ENCODE data around the gene PNPLA3. TPM values are rescaled to one million over a fixed set of nuclear protein-coding genes. Genes with fewer than 3 reads are reported as not detected.

The PNPLA3 gene
- total and polyA plus RNA-seq, 9 of the 15 experiments (the other 6 are each of a cell fraction or from before 2014, with no cell fraction given) = 0.20 to 0.48 (median 0.38) TPM; not detected in 6

DNA sequence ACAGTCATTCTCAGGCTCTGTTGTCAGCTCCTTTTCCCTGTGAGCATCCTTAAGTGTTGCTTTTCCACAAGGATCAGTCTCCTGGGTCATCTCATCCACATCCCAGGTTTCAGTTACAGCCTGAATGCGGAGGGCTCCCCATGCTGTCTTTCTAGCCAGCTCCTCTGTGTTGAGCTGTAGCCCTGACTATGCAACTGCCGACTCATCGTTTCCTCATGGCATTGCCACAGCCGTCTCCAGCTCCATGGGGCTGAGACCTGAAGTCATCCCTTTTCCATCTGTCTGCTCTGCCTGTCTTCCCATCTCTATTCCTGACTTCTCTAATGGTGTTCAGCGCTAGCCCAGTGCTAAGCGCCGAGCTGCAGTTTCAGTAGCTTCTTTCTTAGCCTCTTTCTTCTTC, 43.5 kb downstream of the PNPLA3 start:
- Histone ChIP-seq H3K79me2 (ENCODE audit: control insufficient read depth, insufficient read depth, low read length) (peaks cover 6% of the 10 kb centered on the region; the same call in 2 of the 3 replicates), H3K9ac (ENCODE audit: insufficient read depth in 1 of 2, low read depth in 2 of 2, low read length in 2 of 2) (no peak overlapping the region; a peak in 1 of 4 replicates)

More for the DNA sequence above, 43.5 kb downstream of the PNPLA3 start:
- TF ChIP-seq ZNF316 (IDR thresholded peaks at IDR 0.05) = peak; percentile 93
- TF ChIP-seq C11orf30 (IDR thresholded peaks at IDR 0.05; ENCODE audit: low read depth) = peak; percentile 89
- TF ChIP-seq, protein P1, sequence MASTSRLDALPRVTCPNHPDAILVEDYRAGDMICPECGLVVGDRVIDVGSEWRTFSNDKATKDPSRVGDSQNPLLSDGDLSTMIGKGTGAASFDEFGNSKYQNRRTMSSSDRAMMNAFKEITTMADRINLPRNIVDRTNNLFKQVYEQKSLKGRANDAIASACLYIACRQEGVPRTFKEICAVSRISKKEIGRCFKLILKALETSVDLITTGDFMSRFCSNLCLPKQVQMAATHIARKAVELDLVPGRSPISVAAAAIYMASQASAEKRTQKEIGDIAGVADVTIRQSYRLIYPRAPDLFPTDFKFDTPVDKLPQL (IDR thresholded peaks at IDR 0.05; ENCODE audit: extremely low read depth, insufficient read length) = no peak
- peak; percentile 84 for TF ChIP-seq MAFK (IDR thresholded peaks at IDR 0.05; ENCODE audit: low read length)
- TF ChIP-seq, protein P2, sequence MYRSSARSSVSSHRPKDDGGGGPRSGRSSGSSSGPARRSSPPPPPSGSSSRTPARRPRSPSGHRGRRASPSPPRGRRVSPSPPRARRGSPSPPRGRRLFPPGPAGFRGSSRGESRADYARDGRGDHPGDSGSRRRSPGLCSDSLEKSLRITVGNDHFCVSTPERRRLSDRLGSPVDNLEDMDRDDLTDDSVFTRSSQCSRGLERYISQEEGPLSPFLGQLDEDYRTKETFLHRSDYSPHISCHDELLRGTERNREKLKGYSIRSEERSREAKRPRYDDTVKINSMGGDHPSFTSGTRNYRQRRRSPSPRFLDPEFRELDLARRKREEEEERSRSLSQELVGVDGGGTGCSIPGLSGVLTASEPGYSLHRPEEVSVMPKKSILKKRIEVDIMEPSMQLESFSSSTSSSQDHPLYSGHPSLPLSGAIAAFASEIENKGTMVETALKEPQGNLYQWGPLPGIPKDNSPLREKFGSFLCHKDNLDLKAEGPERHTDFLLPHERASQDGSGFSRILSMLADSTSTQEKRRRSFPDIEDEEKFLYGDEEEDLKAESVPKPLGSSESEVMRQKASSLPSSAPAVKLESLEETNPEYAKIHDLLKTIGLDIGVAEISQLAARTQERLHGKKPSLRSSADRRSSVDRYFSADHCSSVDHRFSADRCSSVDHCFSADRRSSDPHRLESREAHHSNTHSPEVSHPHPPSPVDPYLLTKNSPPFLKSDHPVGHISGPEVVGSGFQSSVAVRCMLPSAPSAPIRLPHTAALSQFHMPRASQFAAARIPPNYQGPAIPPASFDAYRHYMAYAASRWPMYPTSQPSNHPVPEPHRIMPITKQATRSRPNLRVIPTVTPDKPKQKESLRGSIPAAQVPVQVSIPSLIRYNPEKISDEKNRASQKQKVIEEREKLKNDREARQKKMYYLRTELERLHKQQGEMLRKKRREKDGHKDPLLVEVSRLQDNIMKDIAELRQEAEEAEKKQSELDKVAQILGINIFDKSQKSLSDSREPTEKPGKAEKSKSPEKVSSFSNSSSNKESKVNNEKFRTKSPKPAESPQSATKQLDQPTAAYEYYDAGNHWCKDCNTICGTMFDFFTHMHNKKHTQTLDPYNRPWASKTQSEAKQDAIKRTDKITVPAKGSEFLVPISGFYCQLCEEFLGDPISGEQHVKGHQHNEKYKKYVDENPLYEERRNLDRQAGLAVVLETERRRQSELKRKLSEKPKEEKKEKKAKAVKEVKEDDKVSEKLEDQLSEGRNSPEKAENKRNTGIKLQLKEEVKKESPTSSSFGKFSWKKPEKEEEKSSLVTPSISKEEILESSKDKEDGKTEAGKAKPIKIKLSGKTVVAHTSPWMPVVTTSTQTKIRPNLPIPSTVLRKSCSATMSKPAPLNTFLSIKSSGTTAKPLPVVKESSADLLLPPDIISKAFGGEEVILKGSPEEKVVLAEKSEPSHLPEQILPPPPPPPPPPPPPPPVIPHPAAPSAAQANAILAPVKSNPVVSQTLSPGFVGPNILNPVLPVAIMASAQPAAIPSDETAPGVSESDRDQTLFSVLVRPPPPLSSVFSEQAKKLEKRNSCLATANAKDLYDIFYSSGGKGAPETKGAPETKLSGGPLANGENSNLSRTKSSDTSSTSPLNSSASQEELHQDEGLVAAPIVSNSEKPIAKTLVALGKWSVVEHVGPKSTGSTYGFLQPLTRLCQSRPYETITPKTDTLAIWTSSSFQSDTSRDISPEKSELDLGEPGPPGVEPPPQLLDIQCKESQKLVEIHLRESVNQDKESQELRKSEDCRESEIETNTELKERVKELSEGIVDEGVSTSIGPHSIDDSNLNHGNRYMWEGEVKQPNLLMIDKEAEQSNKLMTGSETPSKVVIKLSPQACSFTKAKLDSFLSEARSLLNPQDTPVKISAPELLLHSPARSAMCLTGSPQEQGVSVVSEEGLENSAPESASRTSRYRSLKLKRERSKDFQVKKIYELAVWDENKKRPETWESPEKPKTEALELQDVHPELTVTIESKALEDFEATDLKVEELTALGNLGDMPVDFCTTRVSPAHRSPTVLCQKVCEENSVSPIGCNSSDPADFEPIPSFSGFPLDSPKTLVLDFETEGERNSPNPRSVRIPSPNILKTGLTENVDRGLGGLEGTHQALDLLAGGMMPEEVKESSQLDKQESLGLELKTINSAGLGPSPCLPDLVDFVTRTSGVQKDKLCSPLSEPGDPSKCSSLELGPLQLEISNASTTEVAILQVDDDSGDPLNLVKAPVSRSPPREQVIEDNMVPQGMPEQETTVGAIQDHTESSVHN (IDR thresholded peaks at IDR 0.05; ENCODE audit: borderline replicate concordance in 1 of 2, low read depth in 1 of 2) = no peak
- TF ChIP-seq MAFG (tag; conservative IDR thresholded peaks at IDR 0.05) = peak; percentile 86
- peak; percentile 75 for TF ChIP-seq MAFF (IDR thresholded peaks at IDR 0.05; ENCODE audit: low read length)
- Histone ChIP-seq H3K36me3 (ENCODE audit: control insufficient read depth, insufficient read depth, low read length) (peaks cover 70% of the 10 kb centered on the region), H3K4me3 (no peak overlapping the region), H3K9me1 (ENCODE audit: control insufficient read depth, insufficient read depth, low read length) (no peaks in the 10 kb centered on the region), H4K20me1 (replicated peaks; ENCODE audit: control insufficient read depth, insufficient read depth, low read length) (no peaks in the 10 kb centered on the region), H3K4me1 (replicated peaks in 1 of 2; ENCODE audit: control insufficient read depth in 2 of 2, insufficient read depth in 2 of 2, low read length in 2 of 2) (peaks cover 23 to 33% of the 10 kb centered on the region in 2 experiments; a peak in 4 of 5 replicates), H2AFZ (ENCODE audit: low read depth, low read length) (no peak overlapping the region), H3K27ac (ENCODE audit: extremely low read depth, low read depth, low read length) (no peak overlapping the region), H3K4me2 (ENCODE audit: insufficient read depth, low read length) (no peak overlapping the region), H3K27me3 (ENCODE audit: control insufficient read depth in 2 of 2, insufficient read depth in 2 of 2, low read length in 2 of 2) (no peaks in the 10 kb centered on the region), H3K9me3 (replicated peaks; ENCODE audit: control insufficient read depth, insufficient read depth, low read depth, low read length) (0 out of 2 replicates have a peak, but pooled peaks cover 2% of the 10 kb centered on the region)
- 93% methylated on average over 3 of the region's 7 CpGs for WGBS (ENCODE audit: insufficient coverage, low coverage, missing lambda C conversion rate)
- DNase-seq (ENCODE audit: extremely low read depth in 1 of 4, low spot score in 3 of 4) (no peak), ATAC-seq (no peak), FAIRE-seq (no peak)
- ChIA-PET POLR2A (no interaction called here), CTCF (ENCODE audit: low intra/inter-chr PET ratio) (no interaction called here)
- BruUV-seq (replicated peaks) = no TSS peak
- in situ Hi-C loops (cut with MboI) (no loop called here), intact Hi-C loops (cut with micrococcal nuclease) (no loop called here)

Data from K562 (cell line).